Ishikawa (cell line): Measurements from ENCODE around the gene ISOC2.

Experiments
- CEBPB ChIP-seq: IDR thresholded peaks from 2 replicates; pipeline ENCODE4 v1.6.1; 2012
- CREB1 ChIP-seq: IDR thresholded peaks from 2 replicates; pipeline ENCODE4 v1.6.1; 2012; ENCODE audit warnings: low read depth
- EGR1 ChIP-seq: IDR thresholded peaks from 2 replicates; pipeline ENCODE4 v1.6.1; 2012
- EP300 ChIP-seq: IDR thresholded peaks from 2 replicates; pipeline ENCODE4 v1.6.1; 2012; ENCODE audit warnings: borderline replicate concordance
- FOXM1 ChIP-seq: IDR thresholded peaks from 2 replicates; pipeline ENCODE4 v1.6.1; 2012; ENCODE audit warnings: low read depth, borderline replicate concordance
- NFIC ChIP-seq: IDR thresholded peaks from 2 replicates; pipeline ENCODE4 v1.6.1; 2012
- RAD21 ChIP-seq: IDR thresholded peaks from 2 replicates; pipeline ENCODE4 v1.6.1; 2012; ENCODE audit warnings: low read depth
- TAF1 ChIP-seq: IDR thresholded peaks from 2 replicates; pipeline ENCODE4 v1.6.1; 2012; ENCODE audit warnings: low read depth, mild to moderate bottlenecking
- TCF12 ChIP-seq: IDR thresholded peaks from 2 replicates; pipeline ENCODE4 v1.6.1; 2012; ENCODE audit warnings: low read depth
- TEAD4 ChIP-seq: IDR thresholded peaks from 2 replicates; pipeline ENCODE4 v1.6.1; 2012
- USF1 ChIP-seq: IDR thresholded peaks from 2 replicates; pipeline ENCODE4 v1.6.1; 2012
- YY1 ChIP-seq: IDR thresholded peaks from 2 replicates; pipeline ENCODE4 v1.6.1; 2012; ENCODE audit warnings: low read depth
- ZBTB7A ChIP-seq: IDR thresholded peaks from 2 replicates; pipeline ENCODE4 v1.6.1; 2012; ENCODE audit warnings: low read depth
- TF ChIP-seq, protein P1 (sequence below): IDR thresholded peaks from 2 replicates; pipeline ENCODE4 v1.6.1; 2012; ENCODE audit warnings: low read depth, mild to moderate bottlenecking
- TF ChIP-seq, protein P2 (sequence below): IDR thresholded peaks from 2 replicates; pipeline ENCODE4 v1.6.1; 2012

The ISOC2 gene

GRCh38 chr19:55483706-55484592 is 22.5 kb upstream of the ISOC2 start:
- TF ChIP-seq CEBPB: no peak
- TF ChIP-seq YY1: no peak
- TF ChIP-seq TEAD4: no peak
- TF ChIP-seq, protein P1, sequence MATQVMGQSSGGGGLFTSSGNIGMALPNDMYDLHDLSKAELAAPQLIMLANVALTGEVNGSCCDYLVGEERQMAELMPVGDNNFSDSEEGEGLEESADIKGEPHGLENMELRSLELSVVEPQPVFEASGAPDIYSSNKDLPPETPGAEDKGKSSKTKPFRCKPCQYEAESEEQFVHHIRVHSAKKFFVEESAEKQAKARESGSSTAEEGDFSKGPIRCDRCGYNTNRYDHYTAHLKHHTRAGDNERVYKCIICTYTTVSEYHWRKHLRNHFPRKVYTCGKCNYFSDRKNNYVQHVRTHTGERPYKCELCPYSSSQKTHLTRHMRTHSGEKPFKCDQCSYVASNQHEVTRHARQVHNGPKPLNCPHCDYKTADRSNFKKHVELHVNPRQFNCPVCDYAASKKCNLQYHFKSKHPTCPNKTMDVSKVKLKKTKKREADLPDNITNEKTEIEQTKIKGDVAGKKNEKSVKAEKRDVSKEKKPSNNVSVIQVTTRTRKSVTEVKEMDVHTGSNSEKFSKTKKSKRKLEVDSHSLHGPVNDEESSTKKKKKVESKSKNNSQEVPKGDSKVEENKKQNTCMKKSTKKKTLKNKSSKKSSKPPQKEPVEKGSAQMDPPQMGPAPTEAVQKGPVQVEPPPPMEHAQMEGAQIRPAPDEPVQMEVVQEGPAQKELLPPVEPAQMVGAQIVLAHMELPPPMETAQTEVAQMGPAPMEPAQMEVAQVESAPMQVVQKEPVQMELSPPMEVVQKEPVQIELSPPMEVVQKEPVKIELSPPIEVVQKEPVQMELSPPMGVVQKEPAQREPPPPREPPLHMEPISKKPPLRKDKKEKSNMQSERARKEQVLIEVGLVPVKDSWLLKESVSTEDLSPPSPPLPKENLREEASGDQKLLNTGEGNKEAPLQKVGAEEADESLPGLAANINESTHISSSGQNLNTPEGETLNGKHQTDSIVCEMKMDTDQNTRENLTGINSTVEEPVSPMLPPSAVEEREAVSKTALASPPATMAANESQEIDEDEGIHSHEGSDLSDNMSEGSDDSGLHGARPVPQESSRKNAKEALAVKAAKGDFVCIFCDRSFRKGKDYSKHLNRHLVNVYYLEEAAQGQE: 0 out of 2 replicates have a peak, but pooled peaks have one; percentile 13

DNA sequence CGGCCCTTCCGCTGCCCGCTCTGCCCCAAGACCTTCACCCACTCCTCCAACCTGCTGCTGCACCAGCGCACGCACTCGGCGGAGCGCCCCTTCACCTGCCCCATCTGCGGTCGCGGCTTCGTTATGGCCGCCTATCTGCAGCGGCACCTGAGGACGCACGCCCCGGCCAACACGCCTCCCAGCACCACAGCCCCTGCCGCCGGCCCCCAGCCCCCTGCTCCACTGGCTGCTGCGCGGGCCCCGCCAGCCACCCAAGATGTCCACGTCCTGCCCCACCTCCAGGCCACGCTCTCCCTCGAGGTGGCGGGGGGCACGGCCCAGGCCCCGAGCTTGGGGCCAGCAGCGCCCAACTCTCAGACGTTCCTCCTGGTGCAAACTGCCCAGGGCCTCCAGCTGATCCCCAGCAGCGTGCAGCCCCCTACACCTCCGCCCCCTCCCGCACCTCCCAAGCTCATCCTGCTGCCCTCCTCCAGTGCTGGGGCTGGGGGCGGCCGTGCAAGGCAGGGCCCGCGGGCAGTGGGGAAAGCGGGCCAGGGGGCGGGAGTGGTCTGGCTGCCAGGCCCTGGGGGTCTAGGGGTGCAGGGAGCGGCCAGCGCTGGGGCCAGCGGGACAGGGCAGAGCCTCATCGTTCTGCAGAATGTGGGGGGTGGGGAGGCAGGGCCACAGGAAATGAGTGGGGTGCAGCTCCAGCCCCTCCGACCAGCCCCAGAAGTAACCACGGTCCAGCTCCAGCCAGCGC is 21.7 kb upstream of the ISOC2 start:
- no peak for TF ChIP-seq USF1
- no peak for TF ChIP-seq EP300
- no peak for TF ChIP-seq NFIC
- TF ChIP-seq FOXM1: no peak

GRCh38 chr19:55482156-55482961 is 20.9 kb upstream of the ISOC2 start:
- TF ChIP-seq, protein P1: no peak
- TF ChIP-seq FOXM1 (no peak), CEBPB (no peak), EP300 (no peak), CREB1 (no peak), ZBTB7A (no peak), TAF1 (no peak), TEAD4 (no peak), USF1 (no peak), TCF12 (no peak), EGR1 (no peak), RAD21 (no peak), YY1 (no peak), NFIC (no peak)
- TF ChIP-seq, protein P2, sequence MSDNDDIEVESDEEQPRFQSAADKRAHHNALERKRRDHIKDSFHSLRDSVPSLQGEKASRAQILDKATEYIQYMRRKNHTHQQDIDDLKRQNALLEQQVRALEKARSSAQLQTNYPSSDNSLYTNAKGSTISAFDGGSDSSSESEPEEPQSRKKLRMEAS: no peak

DNA sequence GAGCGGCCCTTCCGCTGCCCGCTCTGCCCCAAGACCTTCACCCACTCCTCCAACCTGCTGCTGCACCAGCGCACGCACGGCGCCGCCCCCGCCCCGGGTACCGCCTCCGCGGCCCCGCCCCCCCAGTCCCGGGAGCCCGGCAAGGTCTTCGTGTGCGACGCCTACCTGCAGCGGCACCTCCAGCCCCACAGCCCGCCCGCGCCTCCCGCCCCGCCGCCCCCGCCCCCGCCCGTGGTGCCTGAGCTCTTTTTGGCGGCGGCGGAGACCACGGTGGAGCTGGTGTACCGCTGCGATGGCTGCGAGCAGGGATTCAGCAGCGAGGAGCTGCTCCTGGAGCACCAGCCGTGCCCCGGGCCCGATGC is 20.3 kb upstream of the ISOC2 start:
- TF ChIP-seq EP300 (no peak), NFIC (no peak), TAF1 (no peak), USF1 (no peak), FOXM1 (no peak), ZBTB7A (no peak), YY1 (no peak), TCF12 (no peak), TEAD4 (no peak), RAD21 (no peak), CEBPB (no peak), EGR1 (no peak), CREB1 (no peak)
- TF ChIP-seq, protein P2: no peak
